HG02852 (cell line): ENCODE results near the gene GPRC5C.
A peak's percentile ranks its signal among the peaks of the same experiment; 100 is the strongest.
"Not testable (repeated sequence)": the region's sequence is repeated elsewhere in the genome, so short reads cannot be mapped to it uniquely, and the experiment has no call there.

ENCODE experiments used
- ATAC-seq: cut with Tn5 transposase; IDR thresholded peaks from one replicate; pipeline ENCODE4 v1.9.1; 2021; ENCODE audit warnings: mild to moderate bottlenecking, moderate library complexity; ENCODE audit not compliant: unreplicated experiment

The GPRC5C gene

DNA sequence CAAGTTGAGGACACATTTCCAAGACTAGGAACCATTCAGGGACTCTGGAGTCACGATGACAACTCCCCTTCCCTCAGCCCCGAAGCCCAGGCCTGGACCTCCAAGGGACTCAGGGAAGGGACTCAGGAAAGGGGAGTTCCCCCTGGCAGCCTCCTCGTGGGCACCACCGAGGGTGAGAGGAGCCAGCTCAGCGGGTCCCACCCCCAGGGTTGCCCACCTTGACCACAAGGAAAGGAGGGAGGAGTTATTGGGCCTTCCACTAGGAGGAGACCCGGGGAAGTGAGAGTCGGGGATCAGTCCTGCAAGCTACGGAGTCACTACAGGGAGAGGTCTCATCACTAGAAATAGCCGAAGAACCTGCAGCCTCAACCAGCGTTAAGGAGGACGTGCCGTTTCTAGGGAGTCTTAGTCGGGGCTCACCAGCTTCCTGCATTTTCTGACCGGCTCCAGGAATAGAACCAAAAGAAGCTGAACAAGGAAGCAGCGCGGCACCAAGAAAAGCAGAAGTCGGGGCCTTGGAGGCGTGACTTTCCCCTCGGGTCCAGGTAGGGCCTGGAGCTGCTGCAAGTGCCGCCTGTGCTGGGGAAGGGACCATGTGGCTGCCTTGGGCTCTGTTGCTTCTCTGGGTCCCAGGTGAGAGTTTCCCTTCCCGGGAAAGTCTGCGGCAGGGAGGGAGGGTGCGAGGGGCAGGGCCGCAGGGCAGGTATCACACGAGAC lies 34.4 kb downstream of the GPRC5C start, which contains the start of gene CD300A:
CD300A (plus strand) TSS at position 524 of the 717 bp plus-strand sequence; CDS start at position 594, 70 bp downstream.
- ATAC-seq, result no peak

DNA sequence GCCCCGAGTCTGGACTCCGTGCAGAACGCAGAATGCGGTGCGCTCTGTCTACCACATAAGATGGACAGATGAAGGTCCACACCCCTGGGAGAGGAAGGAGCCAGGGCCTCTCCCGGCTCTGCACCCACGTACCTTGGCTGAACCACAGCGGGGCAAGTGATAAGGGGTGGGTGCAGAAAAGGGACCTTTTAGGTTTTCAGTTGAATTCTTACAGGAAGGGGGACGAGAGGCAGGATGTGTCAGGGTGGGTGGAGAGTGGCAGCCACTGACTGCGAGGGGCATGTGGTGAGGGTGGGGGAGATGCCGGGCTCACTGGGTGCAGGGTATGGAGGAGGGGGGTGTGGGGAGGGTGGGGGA lies 34.9 kb downstream of the GPRC5C start:
- ATAC-seq, result no peak

DNA sequence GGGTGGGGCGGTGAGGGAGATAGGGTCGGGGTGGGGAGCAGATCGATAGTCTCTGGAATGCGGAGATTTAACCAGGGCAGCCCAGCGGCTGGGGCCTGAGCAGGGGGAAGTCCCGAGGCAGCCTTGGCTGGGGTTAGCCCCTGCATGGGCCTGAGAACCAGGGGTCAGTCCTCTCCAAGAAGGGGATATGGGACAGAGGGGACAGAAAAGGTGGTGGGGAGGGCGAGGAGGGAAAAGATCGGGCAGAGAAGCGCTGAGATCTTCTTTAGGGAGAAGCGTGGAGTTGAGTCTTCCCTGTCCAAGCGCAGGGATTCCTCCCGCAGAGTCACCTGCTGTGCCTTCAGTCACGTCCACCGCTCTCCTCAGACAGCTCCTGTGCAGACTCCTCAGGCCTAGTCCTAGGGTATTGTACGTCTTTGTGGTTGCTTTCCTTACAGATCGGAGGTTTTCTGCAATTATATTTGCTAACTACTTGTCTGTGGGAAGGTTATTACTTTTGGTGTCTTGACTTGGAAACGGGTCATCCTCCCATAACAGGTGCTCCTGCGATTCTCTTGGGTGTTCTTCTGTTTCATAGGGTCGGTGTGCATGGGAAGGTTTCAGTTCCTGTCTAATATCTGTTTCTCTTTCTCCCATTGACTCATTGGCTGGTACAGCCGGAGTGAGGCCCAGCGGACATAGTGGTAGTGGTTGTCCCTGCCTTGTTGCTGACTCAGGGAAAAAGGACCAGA lies 35.5 kb downstream of the GPRC5C start:
- peak; percentile 77 for ATAC-seq

DNA sequence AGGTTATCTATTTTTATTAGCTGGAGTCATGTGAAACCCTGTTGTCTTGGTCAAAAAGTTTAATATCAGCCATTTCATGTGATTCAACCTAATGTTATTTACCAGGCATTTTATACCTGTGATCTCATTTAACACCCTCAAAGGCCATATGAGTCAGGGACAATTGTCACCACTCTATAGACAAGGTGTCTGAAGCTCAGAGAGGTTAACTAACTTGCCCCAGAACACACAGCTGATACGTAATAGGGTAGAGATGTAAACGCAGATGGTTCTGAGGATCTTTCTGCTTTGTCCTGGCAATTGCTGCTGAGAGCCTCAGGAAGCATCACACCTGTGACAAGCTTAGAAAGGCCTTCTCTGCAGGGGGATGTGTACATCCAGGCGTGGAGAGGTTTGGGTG lies 39.5 kb downstream of the GPRC5C start:
- no peak for ATAC-seq

DNA sequence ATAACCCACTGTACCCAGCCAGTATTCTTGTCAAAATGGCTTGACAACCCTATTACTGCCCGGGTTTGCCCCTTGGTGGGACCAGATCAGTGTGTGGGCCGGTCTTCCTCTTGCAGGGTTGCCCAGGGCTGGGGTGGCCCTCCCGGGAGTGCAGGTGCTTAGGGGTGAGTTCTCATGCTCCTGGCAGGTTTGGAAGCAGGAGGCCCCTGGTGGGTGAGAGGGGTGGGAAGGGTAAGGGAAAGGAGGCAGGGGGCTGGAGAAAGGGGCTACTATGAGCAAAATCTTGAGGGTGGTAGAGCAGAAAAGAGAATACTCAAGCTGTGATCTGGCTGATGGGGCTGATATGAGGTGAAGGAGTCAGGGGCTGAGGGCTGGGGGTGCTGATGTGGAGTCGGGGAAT lies 41.0 kb downstream of the GPRC5C start:
- ATAC-seq, result no peak

DNA sequence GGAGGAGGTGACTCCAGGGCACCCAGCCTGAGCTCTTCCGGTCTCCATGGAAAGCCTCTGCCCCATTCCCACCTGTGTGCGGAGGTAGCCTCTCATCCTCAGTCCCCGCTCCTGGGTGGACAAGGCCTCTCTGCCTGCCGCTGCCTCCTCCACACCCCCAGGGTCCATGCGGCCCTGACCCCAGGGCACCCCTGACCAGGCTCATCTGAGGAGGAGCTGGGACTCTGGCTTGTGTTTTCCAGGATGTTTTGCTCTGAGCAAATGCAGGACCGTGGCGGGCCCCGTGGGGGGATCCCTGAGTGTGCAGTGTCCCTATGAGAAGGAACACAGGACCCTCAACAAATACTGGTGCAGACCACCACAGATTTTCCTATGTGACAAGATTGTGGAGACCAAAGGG lies 41.4 kb downstream of the GPRC5C start:
- no peak for ATAC-seq

DNA sequence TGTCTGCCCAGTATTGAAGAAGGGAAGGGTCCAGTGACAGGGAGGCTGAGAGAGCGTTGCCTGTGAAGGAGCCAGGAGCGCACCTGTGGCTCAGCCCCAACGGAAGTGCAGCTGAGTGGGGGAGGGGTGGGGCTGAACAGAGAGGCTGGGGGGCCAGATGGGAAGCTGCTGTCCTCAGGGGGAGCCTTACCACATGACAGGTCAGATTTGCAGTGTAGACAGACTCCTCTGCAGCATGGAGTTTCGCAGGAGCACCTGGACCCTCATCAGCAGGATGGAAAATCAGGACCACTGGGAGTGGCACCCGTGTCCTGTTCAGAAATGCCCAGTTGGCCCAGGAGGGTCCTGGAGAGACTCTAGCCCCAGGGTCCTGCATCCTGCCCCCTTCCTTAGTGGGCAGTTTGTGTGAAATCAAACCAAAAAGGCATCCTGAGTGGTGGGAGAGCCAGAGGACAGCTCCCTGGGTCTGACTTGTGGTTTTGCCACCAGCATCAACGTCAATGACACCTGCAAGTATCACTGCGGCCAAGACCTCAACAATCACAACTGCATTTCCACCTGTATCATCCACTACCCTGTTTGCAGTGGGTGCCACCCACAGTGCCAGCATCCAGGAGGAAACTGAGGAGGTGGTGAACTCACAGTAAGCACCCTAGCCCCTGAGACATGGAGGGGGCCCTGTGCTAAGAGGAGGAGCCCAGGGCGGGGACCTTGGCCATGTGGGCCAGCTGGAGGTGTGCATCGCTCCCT lies 42.3 kb downstream of the GPRC5C start:
- no peak for ATAC-seq

DNA sequence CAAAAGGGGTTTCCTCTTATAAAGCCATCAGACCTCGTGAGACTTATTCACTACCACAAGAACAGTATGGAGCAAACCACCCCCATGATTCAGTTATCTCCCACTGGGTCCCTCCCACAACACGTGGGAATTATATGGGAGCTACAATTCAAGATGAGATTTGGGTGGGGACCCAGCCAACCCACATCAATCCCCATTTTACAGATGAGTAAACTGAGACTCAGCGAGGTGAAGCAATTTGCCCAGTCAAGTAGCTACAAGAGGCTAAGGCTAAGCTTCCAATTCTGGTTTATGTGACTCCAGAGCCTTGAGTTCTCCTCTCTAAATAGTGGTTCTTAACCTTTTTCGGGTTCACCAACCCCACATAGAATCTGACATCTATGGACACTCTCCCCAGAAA lies 43.3 kb downstream of the GPRC5C start:
- no peak for ATAC-seq

DNA sequence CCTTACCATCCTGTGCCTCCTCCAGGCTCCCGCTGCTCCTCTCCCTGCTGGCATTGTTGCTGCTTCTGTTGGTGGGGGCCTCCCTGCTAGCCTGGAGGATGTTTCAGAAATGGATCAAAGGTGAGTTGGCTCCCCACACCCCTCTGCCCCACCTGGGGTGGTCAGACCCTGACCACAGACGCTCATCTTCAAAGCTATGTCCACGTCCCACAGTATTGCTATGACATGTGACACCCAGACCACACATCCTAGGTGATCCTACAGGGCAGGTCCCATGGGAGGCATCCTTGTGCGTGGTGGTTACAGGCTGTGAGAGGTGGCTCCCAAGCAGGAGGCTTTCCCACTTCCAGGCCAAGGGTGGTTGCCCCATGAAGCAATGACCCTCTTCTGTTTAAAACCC lies 45.5 kb downstream of the GPRC5C start:
- ATAC-seq, result no peak

DNA sequence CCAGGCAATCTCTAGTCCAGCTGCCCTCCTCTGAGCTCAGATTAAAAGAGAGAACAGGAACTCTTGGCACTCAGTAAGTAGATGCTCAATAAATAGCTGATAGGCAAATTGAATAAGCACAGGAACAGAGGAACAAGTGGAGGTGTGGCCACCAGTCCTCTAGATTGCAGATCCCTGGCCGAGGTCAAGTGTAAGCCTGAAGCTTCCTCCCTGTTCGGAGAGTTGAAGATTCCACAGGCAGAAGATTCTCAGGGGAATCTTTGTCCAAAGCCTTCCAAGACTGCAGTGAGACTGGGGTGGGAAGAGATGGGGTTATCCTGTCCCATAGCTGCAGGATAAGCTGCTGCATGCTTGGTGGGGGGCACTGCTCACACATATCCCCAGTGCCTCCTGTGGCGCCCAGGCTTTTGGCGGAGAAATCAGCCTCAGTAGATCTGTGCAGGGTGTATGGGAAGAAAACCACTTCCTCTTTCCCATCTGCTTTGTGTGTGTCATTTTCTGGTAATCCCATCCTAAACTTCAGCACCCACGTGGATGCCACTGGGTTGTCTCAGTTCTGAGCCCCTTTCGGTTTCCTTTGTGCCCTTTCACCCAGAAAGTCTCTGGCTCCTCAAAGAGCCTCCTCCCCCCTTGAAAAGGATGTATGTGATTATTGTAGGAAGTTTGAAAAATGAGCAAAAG lies 46.7 kb downstream of the GPRC5C start:
- no peak for ATAC-seq

DNA sequence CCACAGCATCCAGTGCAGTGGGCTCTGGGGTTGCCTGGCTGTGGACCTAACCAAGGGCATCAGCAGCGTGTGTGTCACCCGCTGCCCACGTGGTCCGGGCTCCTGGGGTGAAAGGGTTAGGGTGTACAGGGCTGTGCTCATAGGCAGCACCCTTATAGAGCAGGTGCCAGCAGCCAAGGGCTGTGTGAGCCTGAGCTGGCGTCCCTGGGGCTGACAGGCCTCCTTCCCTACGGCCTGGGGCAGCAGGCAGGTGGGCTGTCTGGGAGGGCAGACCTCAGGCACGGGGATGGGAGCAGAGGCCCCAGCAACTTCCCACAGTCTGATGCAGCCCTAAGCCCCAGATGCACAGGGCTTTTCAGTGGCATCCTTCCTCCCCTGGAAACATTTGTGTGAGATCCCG lies 48.4 kb downstream of the GPRC5C start:
- ATAC-seq, result no peak

DNA sequence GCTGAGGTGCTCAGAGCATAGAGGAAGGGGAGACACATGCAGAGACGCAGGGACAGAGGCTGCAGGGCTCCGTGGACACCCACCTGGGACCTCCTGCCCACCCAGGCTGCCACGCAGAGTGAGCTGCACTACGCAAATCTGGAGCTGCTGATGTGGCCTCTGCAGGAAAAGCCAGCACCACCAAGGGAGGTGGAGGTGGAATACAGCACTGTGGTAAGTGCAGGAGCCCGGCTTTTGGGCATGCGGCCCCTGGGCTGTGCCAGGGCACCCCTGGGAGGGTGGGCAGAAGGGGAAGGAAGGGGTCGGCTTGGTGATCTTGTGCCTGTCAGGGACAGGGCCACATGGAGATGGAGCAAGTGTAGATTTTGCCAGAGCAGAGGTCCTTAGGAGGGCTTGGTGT lies 49.7 kb downstream of the GPRC5C start:
- no peak for ATAC-seq

DNA sequence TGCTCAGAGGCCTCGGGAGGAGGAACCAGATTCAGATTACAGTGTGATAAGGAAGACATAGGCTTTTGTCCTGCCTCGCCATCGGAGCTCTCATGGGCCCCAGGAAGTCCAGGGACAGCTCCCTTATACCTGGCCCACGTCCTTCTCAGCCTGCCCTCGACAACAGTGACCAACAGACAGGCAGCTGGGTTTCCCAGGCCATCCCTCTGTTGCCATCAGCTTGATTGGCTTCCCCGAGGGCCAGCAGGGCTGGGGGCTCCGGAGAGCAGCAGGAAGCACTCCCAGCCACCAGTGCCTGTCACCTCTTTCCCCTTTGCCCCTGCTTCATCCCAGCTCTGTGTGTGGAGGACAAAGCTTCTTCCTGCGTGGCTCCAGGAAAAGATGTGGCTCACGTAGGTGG lies 52.2 kb downstream of the GPRC5C start:
- ATAC-seq, result no peak

DNA sequence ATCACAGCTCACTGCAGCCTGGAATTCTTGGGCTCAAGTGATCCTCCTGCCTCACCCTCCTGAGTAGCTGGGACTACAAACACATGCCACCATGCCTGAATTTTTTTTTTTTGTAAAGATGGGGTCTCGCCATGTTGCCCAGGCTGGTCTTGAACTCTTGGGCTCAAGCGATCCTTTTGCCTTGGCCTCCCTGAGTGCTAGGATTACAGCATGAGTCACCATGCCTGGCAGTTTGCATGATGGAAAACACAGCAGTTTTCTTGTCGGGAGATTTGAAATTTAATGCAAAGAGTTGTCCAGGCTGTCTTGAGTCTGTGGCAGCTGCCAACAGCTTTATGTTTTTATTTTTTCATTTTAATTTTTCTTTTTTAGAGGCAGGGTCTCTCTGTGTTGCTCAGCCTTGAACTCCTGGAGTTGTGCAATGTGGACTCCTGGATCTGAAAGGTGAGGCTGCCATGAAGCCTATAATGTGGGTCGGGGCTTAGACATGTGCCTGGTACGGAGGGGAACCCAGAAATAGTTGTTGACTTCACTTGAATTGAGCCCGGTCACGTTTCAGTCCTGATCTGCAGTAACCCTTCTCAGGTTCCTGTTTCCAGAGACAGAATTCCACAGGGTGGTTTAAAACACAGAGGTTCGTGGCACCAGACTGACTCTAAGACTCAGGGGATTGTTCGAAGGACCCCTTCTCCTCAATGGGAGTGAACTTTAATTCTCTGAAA lies 53.3 kb downstream of the GPRC5C start:
- ATAC-seq, result no peak

DNA sequence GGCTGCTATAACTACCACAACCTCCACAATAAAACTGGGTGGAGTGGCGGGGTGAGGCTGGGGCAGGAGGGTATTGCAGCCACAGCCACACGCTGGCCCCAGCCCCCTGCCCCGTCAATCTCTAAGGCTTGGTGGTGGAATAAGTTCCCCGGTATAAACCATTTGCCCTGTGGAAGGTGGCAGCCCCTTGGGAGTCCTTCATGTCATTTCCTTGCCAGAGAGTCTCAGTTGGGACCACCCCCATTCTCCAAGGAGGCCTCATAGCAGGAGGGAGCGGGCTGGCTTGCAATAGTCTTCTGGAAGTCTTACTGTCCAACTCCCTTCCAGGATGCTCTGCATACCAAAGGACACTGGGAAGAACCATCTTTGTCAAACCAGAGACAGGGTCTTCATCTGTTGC lies 54.0 kb downstream of the GPRC5C start:
- no peak for ATAC-seq

DNA sequence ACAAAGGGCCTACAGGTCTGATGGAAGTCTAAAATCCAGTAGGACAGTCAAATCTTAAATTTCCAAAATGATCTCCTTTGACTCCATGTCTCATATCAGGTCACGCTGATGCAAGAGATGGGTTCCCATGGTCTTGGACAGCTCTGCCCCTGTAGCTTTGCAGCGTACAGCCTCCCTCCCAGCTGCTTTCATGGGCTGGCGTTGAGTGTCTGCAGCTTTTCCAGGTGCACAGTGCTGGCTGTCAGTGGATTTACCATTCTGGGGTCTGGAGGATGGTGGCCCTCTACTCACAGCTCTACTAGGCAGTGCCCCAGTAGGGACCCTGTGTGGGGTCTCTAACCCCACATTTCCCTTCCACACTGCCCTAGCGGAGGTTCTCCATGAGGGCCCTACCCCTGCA lies 56.4 kb downstream of the GPRC5C start:
- ATAC-seq, result not testable (repeated sequence)

DNA sequence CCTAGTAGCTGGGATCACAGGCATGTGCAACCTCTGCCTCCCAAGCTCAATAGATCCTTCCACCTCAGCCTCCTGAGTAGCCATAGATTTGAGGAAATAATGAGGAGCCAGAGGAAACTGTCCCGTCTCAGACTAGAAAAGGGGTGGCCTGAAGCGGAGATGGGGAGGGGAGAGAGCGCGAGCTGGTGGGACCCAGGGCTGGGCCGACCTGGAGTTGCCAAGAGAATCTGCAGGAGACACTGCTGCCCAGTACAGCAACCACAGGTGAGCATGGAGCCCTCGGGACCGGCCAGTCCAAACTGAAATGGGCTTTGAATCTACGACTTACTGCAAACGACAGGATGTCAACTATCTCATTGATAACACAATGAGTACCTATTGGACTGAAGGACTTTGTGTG lies 58.8 kb downstream of the GPRC5C start:
- no peak for ATAC-seq

DNA sequence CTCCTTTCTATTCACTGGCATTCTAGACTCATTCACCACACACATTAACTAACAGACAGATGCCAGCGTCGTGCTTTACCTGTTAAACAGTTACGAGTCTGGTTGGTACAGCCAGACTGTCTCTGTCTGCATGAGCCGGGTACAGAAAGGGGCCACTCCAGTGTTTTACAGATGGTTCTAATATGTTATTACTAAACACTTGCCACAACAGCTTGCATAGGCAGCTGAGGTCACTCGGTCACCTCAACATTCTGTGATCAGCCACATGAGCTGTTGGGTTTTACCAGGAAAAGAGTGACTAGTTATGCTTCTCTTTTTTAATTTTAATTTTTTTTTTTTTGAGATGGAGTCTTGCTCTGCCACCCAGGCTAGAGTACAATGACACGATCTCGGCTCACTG lies 59.7 kb downstream of the GPRC5C start:
- no peak for ATAC-seq

DNA sequence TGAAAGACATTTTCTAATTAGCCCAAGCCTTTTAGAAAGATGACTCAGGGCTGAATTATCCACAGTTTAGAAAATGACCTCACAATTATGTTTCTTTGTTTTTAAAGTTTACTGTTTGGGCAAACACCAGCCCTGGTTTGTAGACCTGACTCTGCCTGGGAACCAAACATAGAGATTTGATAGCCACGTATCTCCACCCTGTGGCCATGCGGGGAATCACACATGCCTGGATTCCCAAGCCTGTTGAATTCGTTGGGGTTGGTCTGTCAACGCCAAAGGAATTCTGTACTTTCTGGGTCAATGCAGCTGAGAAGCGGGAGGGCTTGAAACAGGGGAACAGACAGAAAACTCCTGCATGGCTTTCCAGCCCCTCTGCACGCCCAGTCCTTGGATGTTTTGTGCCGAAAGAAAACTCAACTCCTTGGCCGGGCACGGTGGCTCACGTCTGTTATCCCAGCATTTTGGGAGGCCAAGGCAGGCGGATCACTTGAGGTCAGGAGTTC lies 61.5 kb downstream of the GPRC5C start:
- no peak for ATAC-seq
